ENCODE results near the gene GARIN5B. TPM values are rescaled to one million over a fixed set of nuclear protein-coding genes. Genes with fewer than 3 reads are reported as not detected.

Gene GARIN5B
- total RNA-seq, 1 experiment from 2014 or later = not detected

DNA sequence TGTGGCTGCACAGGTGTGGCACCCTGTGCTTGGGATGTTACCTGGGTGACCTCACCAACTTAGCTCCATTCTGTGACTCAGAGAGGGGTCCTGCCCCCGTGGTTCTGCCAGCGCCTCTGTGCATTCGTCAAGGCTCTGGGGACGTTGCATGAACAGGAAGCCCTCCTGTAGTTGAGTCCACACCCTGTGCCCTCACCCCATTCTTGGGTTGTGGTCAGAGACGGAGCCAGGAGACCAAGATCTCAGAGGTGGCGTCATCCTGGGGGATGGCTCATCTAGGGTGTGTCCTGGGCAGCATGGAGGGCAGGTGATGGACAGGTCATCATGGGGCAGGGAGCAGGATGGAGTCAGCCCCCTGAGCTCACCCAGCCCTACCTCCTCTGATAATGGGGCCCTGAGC is 11.0 kb downstream of the GARIN5B start (continued):
- TF ChIP-seq, protein P1, sequence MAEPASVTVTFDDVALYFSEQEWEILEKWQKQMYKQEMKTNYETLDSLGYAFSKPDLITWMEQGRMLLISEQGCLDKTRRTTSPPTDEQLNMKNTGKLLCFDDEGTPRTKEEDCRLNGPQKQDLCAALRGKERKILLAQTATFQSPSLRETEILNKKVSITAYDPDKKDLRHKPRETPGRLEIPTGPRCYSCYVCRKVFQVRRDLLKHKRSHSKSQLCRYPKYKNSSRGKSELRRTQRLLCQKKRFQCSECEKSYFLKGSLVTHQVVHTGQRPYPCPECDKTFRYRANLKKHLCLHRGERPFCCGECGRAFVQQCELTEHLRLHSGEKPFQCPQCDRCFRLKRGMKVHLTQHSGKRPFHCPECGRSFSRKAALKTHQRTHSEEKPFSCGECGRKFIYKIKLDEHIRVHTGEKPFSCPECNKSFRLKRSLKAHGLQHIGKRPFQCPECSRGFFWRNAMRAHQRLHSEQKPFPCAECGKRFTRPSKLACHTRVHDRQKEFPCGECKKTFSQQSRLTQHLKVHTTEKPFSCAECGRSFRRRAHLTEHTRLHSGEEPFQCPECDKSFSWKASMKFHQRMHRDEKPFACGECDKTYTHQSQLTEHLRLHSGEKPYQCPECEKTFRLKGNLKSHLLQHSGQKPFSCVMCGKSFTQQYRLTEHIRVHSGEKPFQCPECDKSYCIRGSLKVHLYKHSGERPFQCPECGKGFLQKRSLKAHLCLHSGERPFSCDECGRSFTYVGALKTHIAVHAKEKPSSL (CRISPR knock-in tag; conservative IDR thresholded peaks at IDR 0.05) = no peak
- TF ChIP-seq, protein P2, sequence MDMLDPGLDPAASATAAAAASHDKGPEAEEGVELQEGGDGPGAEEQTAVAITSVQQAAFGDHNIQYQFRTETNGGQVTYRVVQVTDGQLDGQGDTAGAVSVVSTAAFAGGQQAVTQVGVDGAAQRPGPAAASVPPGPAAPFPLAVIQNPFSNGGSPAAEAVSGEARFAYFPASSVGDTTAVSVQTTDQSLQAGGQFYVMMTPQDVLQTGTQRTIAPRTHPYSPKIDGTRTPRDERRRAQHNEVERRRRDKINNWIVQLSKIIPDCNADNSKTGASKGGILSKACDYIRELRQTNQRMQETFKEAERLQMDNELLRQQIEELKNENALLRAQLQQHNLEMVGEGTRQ (CRISPR knock-in tag; IDR thresholded peaks at IDR 0.05) = no peak
- TF ChIP-seq GRHL2 (CRISPR knock-in tag; IDR thresholded peaks at IDR 0.05; ENCODE audit: insufficient replicate concordance, severe bottlenecking) (no peak), EMX1 (CRISPR knock-in tag; IDR thresholded peaks at IDR 0.05) (no peak), NFYB (CRISPR knock-in tag; conservative IDR thresholded peaks at IDR 0.05; ENCODE audit: low read depth) (no peak)
- TF ChIP-seq, protein P3, sequence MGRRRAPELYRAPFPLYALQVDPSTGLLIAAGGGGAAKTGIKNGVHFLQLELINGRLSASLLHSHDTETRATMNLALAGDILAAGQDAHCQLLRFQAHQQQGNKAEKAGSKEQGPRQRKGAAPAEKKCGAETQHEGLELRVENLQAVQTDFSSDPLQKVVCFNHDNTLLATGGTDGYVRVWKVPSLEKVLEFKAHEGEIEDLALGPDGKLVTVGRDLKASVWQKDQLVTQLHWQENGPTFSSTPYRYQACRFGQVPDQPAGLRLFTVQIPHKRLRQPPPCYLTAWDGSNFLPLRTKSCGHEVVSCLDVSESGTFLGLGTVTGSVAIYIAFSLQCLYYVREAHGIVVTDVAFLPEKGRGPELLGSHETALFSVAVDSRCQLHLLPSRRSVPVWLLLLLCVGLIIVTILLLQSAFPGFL (CRISPR knock-in tag; IDR thresholded peaks at IDR 0.05; ENCODE audit: borderline replicate concordance) = no peak
- TF ChIP-seq, protein P4, sequence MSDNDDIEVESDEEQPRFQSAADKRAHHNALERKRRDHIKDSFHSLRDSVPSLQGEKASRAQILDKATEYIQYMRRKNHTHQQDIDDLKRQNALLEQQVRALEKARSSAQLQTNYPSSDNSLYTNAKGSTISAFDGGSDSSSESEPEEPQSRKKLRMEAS (CRISPR knock-in tag; IDR thresholded peaks at IDR 0.05) = no peak
- TF ChIP-seq, protein P5, sequence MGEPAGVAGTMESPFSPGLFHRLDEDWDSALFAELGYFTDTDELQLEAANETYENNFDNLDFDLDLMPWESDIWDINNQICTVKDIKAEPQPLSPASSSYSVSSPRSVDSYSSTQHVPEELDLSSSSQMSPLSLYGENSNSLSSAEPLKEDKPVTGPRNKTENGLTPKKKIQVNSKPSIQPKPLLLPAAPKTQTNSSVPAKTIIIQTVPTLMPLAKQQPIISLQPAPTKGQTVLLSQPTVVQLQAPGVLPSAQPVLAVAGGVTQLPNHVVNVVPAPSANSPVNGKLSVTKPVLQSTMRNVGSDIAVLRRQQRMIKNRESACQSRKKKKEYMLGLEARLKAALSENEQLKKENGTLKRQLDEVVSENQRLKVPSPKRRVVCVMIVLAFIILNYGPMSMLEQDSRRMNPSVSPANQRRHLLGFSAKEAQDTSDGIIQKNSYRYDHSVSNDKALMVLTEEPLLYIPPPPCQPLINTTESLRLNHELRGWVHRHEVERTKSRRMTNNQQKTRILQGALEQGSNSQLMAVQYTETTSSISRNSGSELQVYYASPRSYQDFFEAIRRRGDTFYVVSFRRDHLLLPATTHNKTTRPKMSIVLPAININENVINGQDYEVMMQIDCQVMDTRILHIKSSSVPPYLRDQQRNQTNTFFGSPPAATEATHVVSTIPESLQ (CRISPR knock-in tag; IDR thresholded peaks at IDR 0.05) = no peak

DNA sequence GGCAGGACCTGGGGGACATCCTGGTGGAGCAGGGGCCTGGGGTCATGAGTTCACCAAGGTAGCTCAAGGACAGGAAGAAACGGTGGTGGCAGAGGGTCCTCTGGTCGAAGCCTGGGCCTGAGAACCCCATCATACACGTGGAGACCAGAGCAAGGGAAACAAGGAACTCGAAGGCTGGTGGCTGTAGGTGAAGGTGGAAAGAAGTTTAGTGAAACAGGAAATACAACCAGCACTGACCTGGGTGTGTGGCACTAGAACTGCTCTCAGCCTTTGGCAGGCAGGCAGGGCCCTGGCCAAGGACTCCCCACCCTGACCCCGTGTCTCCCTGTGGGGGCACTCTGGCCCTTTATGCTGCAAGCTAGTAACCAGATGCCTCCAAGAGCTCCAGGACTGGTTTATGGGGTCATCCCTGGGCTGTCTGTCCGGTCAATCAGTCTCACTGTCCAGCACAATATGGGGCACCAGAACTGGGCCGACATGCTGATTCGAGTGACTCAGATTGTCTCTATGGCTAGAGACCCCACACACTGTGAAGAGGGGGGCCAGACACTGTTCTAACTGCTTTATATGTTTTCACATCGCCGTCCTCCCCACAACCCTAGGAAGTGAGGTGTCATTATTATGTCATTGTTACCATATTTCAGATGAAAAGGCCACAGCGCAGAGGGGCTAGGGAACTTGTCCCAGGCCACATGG is 12.3 kb downstream of the GARIN5B start:
- Mint-ChIP-seq H3K27me3 (ENCODE audit: low read depth) (peaks cover 51% of the 10 kb centered on the region), H3K4me3 (no peak overlapping the region), H3K4me1 (peaks cover 51% of the 10 kb centered on the region), H3K36me3 (no peaks in the 10 kb centered on the region), H3K27ac (no peak overlapping the region), H3K9me3 (no peaks in the 10 kb centered on the region)
- ATAC-seq (no peak), DNase-seq (ENCODE audit: low spot score) (no peak)
- ChIA-PET POLR2A (interaction anchor here (1.4 to 3.7 kb wide), 3 partner anchors 9 to 50 kb away, joined by 6 to 28 read pairs (median 8); partner anchors contain the start of gene KMT5C), CTCF (interaction anchor here (1.4 to 3.4 kb wide), 2 partner anchors 12 to 210 kb away, joined by 4 to 30 read pairs; partner anchors contain the start of gene KMT5C)
- TF ChIP-seq EMX1 (CRISPR knock-in tag; IDR thresholded peaks at IDR 0.05) = no peak
- TF ChIP-seq, protein P6, sequence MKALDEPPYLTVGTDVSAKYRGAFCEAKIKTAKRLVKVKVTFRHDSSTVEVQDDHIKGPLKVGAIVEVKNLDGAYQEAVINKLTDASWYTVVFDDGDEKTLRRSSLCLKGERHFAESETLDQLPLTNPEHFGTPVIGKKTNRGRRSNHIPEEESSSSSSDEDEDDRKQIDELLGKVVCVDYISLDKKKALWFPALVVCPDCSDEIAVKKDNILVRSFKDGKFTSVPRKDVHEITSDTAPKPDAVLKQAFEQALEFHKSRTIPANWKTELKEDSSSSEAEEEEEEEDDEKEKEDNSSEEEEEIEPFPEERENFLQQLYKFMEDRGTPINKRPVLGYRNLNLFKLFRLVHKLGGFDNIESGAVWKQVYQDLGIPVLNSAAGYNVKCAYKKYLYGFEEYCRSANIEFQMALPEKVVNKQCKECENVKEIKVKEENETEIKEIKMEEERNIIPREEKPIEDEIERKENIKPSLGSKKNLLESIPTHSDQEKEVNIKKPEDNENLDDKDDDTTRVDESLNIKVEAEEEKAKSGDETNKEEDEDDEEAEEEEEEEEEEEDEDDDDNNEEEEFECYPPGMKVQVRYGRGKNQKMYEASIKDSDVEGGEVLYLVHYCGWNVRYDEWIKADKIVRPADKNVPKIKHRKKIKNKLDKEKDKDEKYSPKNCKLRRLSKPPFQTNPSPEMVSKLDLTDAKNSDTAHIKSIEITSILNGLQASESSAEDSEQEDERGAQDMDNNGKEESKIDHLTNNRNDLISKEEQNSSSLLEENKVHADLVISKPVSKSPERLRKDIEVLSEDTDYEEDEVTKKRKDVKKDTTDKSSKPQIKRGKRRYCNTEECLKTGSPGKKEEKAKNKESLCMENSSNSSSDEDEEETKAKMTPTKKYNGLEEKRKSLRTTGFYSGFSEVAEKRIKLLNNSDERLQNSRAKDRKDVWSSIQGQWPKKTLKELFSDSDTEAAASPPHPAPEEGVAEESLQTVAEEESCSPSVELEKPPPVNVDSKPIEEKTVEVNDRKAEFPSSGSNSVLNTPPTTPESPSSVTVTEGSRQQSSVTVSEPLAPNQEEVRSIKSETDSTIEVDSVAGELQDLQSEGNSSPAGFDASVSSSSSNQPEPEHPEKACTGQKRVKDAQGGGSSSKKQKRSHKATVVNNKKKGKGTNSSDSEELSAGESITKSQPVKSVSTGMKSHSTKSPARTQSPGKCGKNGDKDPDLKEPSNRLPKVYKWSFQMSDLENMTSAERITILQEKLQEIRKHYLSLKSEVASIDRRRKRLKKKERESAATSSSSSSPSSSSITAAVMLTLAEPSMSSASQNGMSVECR (CRISPR knock-in tag; IDR thresholded peaks at IDR 0.05; ENCODE audit: borderline replicate concordance) = no peak
- TF ChIP-seq, protein P7, sequence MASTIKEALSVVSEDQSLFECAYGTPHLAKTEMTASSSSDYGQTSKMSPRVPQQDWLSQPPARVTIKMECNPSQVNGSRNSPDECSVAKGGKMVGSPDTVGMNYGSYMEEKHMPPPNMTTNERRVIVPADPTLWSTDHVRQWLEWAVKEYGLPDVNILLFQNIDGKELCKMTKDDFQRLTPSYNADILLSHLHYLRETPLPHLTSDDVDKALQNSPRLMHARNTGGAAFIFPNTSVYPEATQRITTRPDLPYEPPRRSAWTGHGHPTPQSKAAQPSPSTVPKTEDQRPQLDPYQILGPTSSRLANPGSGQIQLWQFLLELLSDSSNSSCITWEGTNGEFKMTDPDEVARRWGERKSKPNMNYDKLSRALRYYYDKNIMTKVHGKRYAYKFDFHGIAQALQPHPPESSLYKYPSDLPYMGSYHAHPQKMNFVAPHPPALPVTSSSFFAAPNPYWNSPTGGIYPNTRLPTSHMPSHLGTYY (CRISPR knock-in tag; IDR thresholded peaks at IDR 0.05) = no peak
- TF ChIP-seq, protein P8, sequence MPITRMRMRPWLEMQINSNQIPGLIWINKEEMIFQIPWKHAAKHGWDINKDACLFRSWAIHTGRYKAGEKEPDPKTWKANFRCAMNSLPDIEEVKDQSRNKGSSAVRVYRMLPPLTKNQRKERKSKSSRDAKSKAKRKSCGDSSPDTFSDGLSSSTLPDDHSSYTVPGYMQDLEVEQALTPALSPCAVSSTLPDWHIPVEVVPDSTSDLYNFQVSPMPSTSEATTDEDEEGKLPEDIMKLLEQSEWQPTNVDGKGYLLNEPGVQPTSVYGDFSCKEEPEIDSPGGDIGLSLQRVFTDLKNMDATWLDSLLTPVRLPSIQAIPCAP (CRISPR knock-in tag; IDR thresholded peaks at IDR 0.05) = no peak
- TF ChIP-seq, protein P9, sequence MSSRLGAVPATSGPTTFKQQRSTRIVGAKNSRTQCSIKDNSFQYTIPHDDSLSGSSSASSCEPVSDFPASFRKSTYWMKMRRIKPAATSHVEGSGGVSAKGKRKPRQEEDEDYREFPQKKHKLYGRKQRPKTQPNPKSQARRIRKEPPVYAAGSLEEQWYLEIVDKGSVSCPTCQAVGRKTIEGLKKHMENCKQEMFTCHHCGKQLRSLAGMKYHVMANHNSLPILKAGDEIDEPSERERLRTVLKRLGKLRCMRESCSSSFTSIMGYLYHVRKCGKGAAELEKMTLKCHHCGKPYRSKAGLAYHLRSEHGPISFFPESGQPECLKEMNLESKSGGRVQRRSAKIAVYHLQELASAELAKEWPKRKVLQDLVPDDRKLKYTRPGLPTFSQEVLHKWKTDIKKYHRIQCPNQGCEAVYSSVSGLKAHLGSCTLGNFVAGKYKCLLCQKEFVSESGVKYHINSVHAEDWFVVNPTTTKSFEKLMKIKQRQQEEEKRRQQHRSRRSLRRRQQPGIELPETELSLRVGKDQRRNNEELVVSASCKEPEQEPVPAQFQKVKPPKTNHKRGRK (CRISPR knock-in tag; IDR thresholded peaks at IDR 0.05; ENCODE audit: borderline replicate concordance) = no peak
- TF ChIP-seq ZNF396 (CRISPR knock-in tag; IDR thresholded peaks at IDR 0.05; ENCODE audit: borderline replicate concordance) = no peak
- no peak for TF ChIP-seq ESRRA (CRISPR knock-in tag; IDR thresholded peaks at IDR 0.05; ENCODE audit: borderline replicate concordance)
- TF ChIP-seq TCF7 (CRISPR knock-in tag; IDR thresholded peaks at IDR 0.05; ENCODE audit: low read depth) = no peak
- no peak for TF ChIP-seq TEAD4 (CRISPR knock-in tag; IDR thresholded peaks at IDR 0.05)
- TF ChIP-seq, protein P10, sequence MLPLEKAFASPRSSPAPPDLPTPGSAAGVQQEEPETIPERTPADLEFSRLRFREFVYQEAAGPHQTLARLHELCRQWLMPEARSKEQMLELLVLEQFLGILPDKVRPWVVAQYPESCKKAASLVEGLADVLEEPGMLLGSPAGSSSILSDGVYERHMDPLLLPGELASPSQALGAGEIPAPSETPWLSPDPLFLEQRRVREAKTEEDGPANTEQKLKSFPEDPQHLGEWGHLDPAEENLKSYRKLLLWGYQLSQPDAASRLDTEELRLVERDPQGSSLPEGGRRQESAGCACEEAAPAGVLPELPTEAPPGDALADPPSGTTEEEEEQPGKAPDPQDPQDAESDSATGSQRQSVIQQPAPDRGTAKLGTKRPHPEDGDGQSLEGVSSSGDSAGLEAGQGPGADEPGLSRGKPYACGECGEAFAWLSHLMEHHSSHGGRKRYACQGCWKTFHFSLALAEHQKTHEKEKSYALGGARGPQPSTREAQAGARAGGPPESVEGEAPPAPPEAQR (CRISPR knock-in tag; IDR thresholded peaks at IDR 0.05) = no peak

Data from WTC11 (cell line).